GM18502 (cell line): Measurements from ENCODE around the gene ABCC4.

Experiments
- ATAC-seq: cut with Tn5 transposase; IDR thresholded peaks from one replicate; pipeline ENCODE4 v1.9.1; 2021; ENCODE audit warnings: mild to moderate bottlenecking; ENCODE audit not compliant: unreplicated experiment, poor library complexity

Gene ABCC4

GRCh38 chr13:94972262-94972661 lies 329.0 kb downstream of the ABCC4 start:
- no peak for ATAC-seq
